Activated naive CD4-positive, alpha-beta T cell treated with anti-CD3 and anti-CD28 coated beads, Interleukin-2, amount 50 U/mL, for 72 hours (primary cell): Measurements from ENCODE around the gene VTI1A. TPM values are rescaled to one million over a fixed set of nuclear protein-coding genes. Genes with fewer than 3 reads are reported as not detected.

ENCODE experiments used
- ATAC-seq, 2 donors: fragments of 150-1000 bp; cut with Tn5 transposase; 2 replicates each; pipeline ENCODE4 v1.10.0; 2021; ENCODE audit warnings: mild to moderate bottlenecking in 2 of 2, moderate library complexity in 2 of 2
- DNase-seq, 2 donors: peaks; one replicate each; pipeline ENCODE4 v3.0.0; 2021 to 2022; ENCODE audit warnings: low spot score in 2 of 2
- H3K27ac Mint-ChIP-seq, 2 donors: one replicate each; pipeline ENCODE4 v1.8.0; 2022; ENCODE audit warnings: mild to moderate bottlenecking in 2 of 2, mixed read lengths in 2 of 2
- H3K36me3 Mint-ChIP-seq, 2 donors: one replicate each; pipeline ENCODE4 v1.8.0; 2022; ENCODE audit warnings: mixed read lengths in 2 of 2
- H3K9me3 Mint-ChIP-seq, 2 donors: one replicate each; pipeline ENCODE4 v1.8.0; 2022; ENCODE audit warnings: mixed read lengths in 2 of 2
- total RNA-seq, 2 donors: library from RNA; stranded (reverse); gene quantifications; one replicate each; pipeline ENCODE4 v1.2.3, GENCODE V29; 2022

The VTI1A gene
- total RNA-seq, 2 donors from 2014 or later, result 39.7 to 40.8 TPM

DNA sequence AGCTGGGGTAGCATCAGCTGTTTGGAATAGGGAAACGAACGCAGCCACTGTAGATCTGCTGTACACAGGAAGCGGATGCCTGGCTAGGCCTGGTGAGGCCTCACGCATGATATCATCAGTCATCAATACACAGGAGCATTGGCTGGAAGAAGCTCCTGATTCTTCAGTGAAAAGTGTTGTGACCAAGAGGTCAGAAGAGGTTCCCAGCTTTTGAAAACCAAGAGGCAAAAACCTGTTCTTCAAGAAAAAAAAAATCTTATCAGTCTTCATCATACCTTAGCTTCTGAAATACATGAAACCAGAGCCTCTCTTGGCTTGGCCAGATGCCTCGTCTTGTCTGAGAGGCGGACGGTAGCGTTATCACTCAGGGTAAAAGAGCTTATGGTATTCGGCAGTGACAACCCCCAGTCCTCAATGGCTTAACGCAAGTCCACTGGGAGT, 363.7 kb downstream of the VTI1A start:
- H3K9me3 Mint-ChIP-seq, result no peaks in the 10 kb centered on the region
- peaks cover 0 to 16% of the 10 kb centered on the region in 2 donors for H3K36me3 Mint-ChIP-seq
- DNase-seq (no peak), ATAC-seq (no peak)
- no peak overlapping the region for H3K27ac Mint-ChIP-seq

- Mint-ChIP-seq H3K9me3 (no peaks in the 10 kb centered on the region), H3K36me3 (peaks cover 0 to 21% of the 10 kb centered on the region in 2 donors), H3K27ac (no peak overlapping the region)
- DNase-seq (no peak), ATAC-seq (no peak)
Measured at GRCh38 chr10:112811741-112812551, 364.9 kb downstream of the VTI1A start.

GRCh38 chr10:112812586-112812985, 365.6 kb downstream of the VTI1A start:
- Mint-ChIP-seq H3K36me3 (peaks cover 0 to 21% of the 10 kb centered on the region in 2 donors), H3K9me3 (no peaks in the 10 kb centered on the region), H3K27ac (no peak overlapping the region)
- ATAC-seq (no peak), DNase-seq (no peak)

DNA sequence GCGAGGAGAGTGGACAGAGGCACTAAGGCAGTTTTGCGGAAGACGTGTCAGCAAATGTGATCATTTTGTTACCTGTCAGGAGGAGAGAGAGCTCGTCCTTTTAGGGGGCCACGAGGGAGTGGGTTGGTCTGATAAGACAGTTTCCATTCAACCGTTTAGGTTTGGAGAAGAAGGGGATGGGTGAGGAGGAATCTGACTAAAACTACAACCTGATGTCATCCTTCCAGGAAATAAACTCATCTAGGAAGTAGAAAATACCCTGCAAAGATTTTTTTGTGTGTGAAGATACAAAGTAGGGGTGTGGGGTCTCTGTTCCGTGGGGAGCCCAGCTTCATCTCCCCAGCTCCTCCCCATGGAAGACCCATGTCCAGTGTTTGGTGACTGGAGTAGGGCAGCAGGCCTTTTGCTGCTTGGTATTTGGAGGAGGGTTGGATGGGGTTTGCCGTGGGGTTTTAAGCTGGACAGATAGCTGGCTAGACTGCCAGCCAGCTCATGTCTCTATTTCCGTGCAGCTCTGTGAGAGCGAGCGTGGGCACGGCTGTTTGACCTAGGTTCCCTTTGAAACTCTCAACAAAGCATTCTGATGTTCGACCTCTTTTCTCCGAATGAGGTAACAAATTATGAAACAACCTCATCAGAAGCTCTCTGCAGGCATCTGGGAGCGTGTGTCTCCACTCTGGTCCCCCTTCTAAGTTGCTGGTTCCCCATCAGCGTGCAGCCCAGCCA, 367.0 kb downstream of the VTI1A start:
- Mint-ChIP-seq H3K36me3 (peaks cover 0 to 21% of the 10 kb centered on the region in 2 donors), H3K9me3 (no peaks in the 10 kb centered on the region), H3K27ac (no peak overlapping the region)
- DNase-seq (no peak), ATAC-seq (peak in 1 of 2 donors; percentile 54)

DNA sequence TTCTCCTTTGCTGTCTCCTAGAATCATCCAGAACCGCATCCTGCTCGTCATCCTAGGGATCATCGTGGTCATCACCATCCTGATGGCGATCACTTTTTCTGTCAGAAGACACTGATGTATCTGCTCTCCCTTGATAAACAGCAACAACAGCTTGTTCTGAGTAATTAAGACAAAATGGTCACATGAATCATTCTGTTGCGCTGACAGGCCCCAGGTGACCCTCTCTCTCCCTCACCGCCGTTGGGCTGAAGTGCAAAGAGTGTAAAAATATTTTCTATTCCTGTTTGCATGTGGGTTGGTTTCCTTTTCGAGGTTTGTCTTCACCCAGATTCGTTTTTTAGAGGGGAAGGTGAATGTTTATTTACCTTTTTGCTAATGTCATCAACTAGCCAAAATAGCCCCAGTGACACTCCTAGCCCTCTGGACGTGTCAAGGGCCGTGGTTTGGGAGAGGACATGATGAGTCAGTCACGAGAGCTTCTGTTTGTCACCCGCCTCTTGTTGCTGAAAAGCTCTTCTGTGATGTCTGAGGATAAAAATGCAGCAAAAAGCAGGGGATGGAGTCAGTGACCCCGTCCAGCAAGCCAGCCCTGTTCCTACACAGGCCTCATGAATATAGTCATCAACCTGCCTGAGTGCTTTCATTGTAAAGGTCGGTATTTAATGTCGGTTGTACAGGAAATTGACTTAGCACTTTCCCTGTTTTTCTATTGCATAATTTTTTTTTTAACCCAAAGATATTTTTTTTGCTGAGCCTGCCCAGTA, 368.4 kb downstream of the VTI1A start:
- peak in 1 of 2 donors; percentile 48 for ATAC-seq
- no peaks in the 10 kb centered on the region for H3K9me3 Mint-ChIP-seq
- DNase-seq, result no peak
- peaks cover 0 to 15% of the 10 kb centered on the region in 2 donors for H3K36me3 Mint-ChIP-seq
- peak overlapping the region; percentile 13 to 46 for H3K27ac Mint-ChIP-seq

DNA sequence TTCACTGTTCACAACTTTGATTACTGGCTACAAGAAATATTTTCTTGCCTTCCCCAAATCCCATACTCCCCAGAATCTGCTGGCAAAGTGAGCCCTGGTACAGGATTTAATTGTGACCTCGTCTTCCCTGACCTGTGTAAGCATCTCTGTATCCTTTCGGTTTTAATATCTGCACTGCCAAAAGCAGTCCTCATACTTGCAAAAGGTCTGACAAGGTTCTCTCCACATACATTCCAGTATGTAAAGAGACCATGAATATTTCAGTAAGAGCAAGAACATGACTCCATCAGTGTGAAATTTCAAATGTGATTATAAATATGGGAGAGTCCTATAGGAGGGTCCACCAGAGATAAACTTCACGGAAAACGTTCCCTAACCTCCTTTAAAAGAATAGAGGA, 369.0 kb downstream of the VTI1A start:
- Mint-ChIP-seq H3K36me3 (peaks cover 0 to 15% of the 10 kb centered on the region in 2 donors), H3K27ac (no peak overlapping the region), H3K9me3 (no peaks in the 10 kb centered on the region)
- no peak for ATAC-seq
- DNase-seq, result no peak

DNA sequence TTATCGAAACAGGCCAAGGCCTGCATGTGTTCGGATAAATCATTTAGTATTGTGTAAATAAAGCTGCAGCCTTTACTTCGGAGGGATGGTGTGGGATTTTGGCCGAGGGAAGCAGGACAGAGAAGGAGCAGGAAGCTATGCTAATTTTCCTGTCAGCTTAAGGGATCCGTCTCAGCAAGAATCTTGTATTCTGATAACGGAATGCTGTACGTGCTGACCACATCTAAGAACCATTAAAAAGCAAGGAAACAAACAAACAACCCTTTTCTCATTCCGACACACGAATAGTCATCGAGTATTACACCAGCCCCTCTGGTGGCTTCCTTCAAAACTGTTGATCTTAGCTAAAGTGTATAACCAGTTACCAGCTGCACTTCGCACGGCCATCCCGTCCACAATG, 369.9 kb downstream of the VTI1A start:
- DNase-seq (no peak), ATAC-seq (no peak)
- Mint-ChIP-seq H3K27ac (no peak overlapping the region), H3K9me3 (no peaks in the 10 kb centered on the region), H3K36me3 (peaks cover 0 to 15% of the 10 kb centered on the region in 2 donors)

DNA sequence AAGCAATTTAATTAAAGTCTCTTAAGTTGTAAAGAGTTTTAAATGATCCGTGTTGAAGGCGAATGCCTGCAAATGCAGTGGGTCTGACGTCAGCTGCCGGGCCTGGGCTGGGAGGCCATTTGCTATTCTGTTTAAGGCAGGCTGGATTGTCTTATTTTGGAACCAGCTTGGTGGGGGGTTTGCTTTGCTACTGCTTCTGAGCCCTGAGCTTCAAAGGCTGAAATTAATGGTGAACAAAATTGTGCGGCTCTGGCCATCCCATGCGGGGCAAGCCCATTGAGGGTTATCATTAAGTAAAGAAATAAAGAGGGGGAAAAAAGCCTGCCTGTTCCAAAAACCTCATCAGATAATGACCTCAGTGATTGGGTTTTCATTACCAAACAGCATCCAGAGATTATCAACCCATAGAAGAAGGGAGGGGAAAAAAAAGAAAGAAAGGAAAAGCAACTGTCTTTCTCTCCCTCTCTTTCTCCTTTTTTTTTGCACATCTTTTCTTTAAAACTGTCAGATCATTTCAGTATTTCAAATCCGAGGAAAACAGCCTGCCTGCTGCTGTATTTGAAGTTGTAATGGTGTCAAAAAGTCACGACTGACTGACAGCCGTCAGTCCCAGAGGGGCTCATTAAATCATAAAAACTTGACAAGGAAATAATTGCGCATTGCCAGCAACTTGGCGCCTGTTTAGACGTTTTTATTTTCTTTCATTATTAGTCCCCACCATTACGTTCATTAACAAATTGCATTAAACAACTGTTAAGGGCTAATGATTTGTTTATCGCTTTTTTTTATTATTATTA, 371.2 kb downstream of the VTI1A start:
- no peak overlapping the region for H3K27ac Mint-ChIP-seq
- peaks cover 0 to 15% of the 10 kb centered on the region in 2 donors for H3K36me3 Mint-ChIP-seq
- no peaks in the 10 kb centered on the region for H3K9me3 Mint-ChIP-seq
- DNase-seq (no peak), ATAC-seq (no peak)

GRCh38 chr10:112819231-112819630, 372.2 kb downstream of the VTI1A start:
- ATAC-seq (no peak), DNase-seq (no peak)
- Mint-ChIP-seq H3K27ac (no peak overlapping the region), H3K9me3 (no peaks in the 10 kb centered on the region), H3K36me3 (peaks cover 0 to 15% of the 10 kb centered on the region in 2 donors)

DNA sequence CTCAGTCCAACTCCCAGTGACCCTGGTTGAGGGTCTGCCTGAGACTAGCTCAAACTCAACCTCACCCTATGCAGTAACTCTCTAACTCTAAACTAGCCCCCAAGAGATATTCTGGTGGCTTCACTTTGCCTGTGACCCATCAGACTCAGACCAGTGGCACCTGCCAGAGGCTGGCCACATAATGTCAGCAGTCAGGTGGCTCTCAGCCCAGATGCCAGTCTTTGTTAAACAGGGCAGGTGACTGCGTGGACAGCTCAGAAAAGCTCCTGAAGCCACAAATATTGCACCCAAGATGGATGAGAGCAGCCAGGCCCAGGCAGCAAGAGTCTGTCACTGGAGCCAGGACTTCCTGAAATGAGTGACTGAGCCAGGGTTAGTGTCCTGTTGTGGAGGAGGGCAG, 373.3 kb downstream of the VTI1A start:
- H3K9me3 Mint-ChIP-seq, result no peaks in the 10 kb centered on the region
- DNase-seq (no peak), ATAC-seq (no peak)
- no peak overlapping the region for H3K27ac Mint-ChIP-seq
- peaks cover 0 to 9% of the 10 kb centered on the region in 2 donors for H3K36me3 Mint-ChIP-seq

- ATAC-seq (no peak), DNase-seq (no peak)
- H3K9me3 Mint-ChIP-seq, result no peaks in the 10 kb centered on the region
- peaks cover 0 to 1% of the 10 kb centered on the region in 2 donors for H3K36me3 Mint-ChIP-seq
- no peak overlapping the region for H3K27ac Mint-ChIP-seq
Measured at GRCh38 chr10:112821038-112821437, 374.0 kb downstream of the VTI1A start.

- no peaks in the 10 kb centered on the region for H3K36me3 Mint-ChIP-seq
- H3K27ac Mint-ChIP-seq, result no peak overlapping the region
- no peak for DNase-seq
- no peak for ATAC-seq
- no peaks in the 10 kb centered on the region for H3K9me3 Mint-ChIP-seq
Measured at GRCh38 chr10:112821663-112822062, 374.6 kb downstream of the VTI1A start.

DNA sequence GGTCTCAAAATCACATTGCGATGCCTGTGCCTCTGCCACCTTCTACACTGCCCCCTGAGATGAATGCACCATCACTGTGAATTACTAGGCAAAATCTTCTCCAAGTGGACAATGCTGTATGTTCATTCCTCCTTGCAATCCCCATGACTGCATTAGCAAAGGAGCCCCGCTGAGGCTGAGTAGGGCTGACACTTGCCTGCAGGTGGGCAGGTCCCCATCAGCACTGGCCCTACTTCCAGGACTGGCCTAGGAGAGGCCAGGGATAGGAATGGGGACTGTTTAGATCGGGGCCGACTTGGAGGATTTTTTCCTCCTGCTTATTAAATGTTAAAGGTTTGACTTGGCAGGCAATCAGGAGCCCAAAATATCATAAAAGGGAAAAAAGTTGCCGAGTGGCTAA, 376.0 kb downstream of the VTI1A start:
- Mint-ChIP-seq H3K36me3 (no peaks in the 10 kb centered on the region), H3K9me3 (no peaks in the 10 kb centered on the region), H3K27ac (no peak overlapping the region)
- ATAC-seq, result no peak
- DNase-seq, result no peak

- H3K27ac Mint-ChIP-seq, result no peak overlapping the region
- no peak for DNase-seq
Measured at GRCh38 chr10:112823604-112824003, 376.6 kb downstream of the VTI1A start.

DNA sequence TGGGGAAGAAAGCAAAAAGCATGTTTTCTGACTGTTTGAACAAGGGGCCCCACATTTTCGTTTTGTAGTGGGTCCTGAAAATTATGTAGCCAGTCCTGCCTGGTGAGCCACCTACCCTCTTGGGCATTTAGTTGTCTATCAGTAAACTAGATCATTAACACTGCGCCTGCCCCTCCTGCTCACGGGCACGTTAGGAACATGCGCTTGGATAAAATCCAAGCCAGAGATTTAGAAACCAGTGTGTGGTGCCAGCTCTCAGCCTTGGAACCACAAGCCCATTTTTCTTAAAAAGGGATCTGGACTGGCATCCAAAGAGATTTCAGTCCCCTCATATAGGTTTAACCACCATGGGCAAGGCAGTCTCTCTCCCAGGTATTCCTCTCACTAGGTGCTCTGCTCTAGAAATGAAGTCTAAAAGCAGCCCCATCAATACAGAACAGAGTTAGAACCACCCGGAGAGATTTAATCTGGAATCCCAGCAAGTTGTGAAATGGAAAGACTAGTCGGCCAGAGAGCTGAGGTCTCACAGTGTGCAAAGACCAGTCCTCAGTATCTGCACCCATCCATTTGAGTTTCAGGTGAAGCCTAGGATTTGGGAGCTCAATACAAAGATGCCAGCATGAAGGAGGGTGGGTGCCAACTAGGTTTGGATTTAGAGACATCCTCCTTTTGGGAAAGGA, 379.1 kb downstream of the VTI1A start:
- ATAC-seq (no peak), DNase-seq (no peak)
- no peaks in the 10 kb centered on the region for H3K9me3 Mint-ChIP-seq
- no peak overlapping the region for H3K27ac Mint-ChIP-seq
- H3K36me3 Mint-ChIP-seq, result no peaks in the 10 kb centered on the region

More at GRCh38 chr10:112823604-112824003, 376.6 kb downstream of the VTI1A start:
- no peaks in the 10 kb centered on the region for H3K9me3 Mint-ChIP-seq
- no peak for ATAC-seq
- H3K36me3 Mint-ChIP-seq, result no peaks in the 10 kb centered on the region

DNA sequence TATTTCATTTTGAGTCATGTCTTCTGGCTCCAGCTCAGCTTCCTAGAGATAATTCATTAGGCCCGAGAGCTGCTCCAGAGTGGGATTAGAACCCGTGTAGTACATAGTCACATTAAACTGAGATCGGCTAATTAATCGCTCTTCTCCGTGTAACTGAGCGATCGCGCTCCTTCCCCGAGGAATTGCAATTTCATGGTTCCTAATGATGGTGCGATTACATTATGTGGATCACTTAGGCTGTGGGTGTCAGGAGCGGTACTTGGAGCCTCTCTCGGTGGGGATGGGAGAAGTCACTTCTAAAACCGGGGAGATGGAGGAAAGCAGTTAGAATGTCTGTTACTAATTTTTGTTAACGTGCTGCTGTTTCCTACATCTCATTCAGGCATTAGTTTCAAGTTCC, 380.1 kb downstream of the VTI1A start:
- ATAC-seq, result no peak
- no peaks in the 10 kb centered on the region for H3K36me3 Mint-ChIP-seq
- H3K9me3 Mint-ChIP-seq, result no peaks in the 10 kb centered on the region
- no peak for DNase-seq
- no peak overlapping the region for H3K27ac Mint-ChIP-seq
